Activated T-helper 9 cell treated with anti-CD3 and anti-CD28 coated beads, Interleukin-2, amount 50 U/mL, for 16 hours (primary cell): ENCODE data around the gene RETSAT.

Source experiments
- DNase-seq: peaks from one replicate; pipeline ENCODE4 v3.0.0-alpha.2; 2020; ENCODE audit warnings: low read depth

RETSAT gene

GRCh38 chr2:85307527-85307897, 46.8 kb downstream of the RETSAT start:
- DNase-seq, result no peak

- DNase-seq, result no peak
Observed at GRCh38 chr2:85303780-85304531, 50.4 kb downstream of the RETSAT start.

GRCh38 chr2:85302121-85302520, 52.2 kb downstream of the RETSAT start:
- no peak for DNase-seq
